Kidney (tissue), 22 donors: ENCODE results near the gene ADGRG2. TPM values are rescaled to one million over a fixed set of nuclear protein-coding genes. Genes with fewer than 3 reads are reported as not detected.
A peak's percentile ranks its signal among the peaks of the same experiment; 100 is the strongest.

Experiments used
- DNase-seq, 5 donors: peaks; one replicate each; pipeline ENCODE4 v3.0.0-alpha.2; 2013 to 2020
- FAIRE-seq: peaks from 2 replicates; lab custom pipeline; 2012; peaks lifted over from hg19 to GRCh38; lab: Jason Lieb, UNC
- H3K27ac ChIP-seq, 2 donors: one replicate each; pipeline ENCODE4 v1.7.0; 2013; ENCODE audit warnings: low read depth in 2 of 2, low read length in 2 of 2, inconsistent platforms in 1 of 2
- H3K27me3 ChIP-seq: one replicate; pipeline ENCODE4 v1.7.1; 2013; ENCODE audit warnings: low read length, inconsistent platforms; ENCODE audit not compliant: control insufficient read depth, insufficient read depth
- H3K36me3 ChIP-seq, 3 donors: one replicate each; pipeline versions ENCODE4 v1.7.0 to v1.7.1; 2013; ENCODE audit warnings: low read length in 3 of 3, control low read depth in 1 of 3, inconsistent platforms in 1 of 3; ENCODE audit not compliant: insufficient read depth in 3 of 3, control insufficient read depth in 2 of 3
- H3K4me1 ChIP-seq, 3 donors: one replicate each; pipeline versions ENCODE4 v1.7.0 to v1.7.1; 2013; ENCODE audit warnings: low read length in 3 of 3, inconsistent platforms in 1 of 3, low read depth in 1 of 3; ENCODE audit not compliant: control insufficient read depth in 2 of 3, insufficient read depth in 2 of 3
- H3K4me3 ChIP-seq, 3 donors: one replicate each; pipeline versions ENCODE4 v1.7.0 to v1.8.1; 2013; ENCODE audit warnings: low read length in 3 of 3, control low read depth in 1 of 3, inconsistent platforms in 1 of 3
- H3K9ac ChIP-seq, 3 donors: one replicate each; pipeline versions ENCODE4 v1.7.0 to v1.7.1; 2013; ENCODE audit warnings: low read length in 3 of 3, control low read depth in 1 of 3, inconsistent platforms in 1 of 3
- H3K9me3 ChIP-seq, 3 donors: one replicate each; pipeline versions ENCODE4 v1.7.0 to v1.7.1; 2013; ENCODE audit warnings: low read length in 3 of 3, control low read depth in 1 of 3, inconsistent platforms in 1 of 3; ENCODE audit not compliant: control insufficient read depth in 2 of 3, insufficient read depth in 1 of 3
- CTCF ChIP-seq: IDR thresholded peaks from 3 replicates; pipeline ENCODE4 v1.5.1; 2012; ENCODE audit warnings: mild to moderate bottlenecking, moderate library complexity, borderline replicate concordance; ENCODE audit not compliant: insufficient read depth; ENCODE audit errors: extremely low read depth
- intact Hi-C: fragments of 100-400 bp; cut with DNase I; formaldehyde crosslinking; loops from one replicate; pipeline ENCODE4 v1.11.1; 2022
- long read RNA-seq, 10 donors: library from polyadenylated mRNA in 1 of 10; unstranded in 1 of 10; transcript quantifications; one replicate each; pipeline ENCODE4 v2.0.0 and lab custom pipeline, GENCODE V29; 2021 to 2026
- polyA plus RNA-seq: library from polyadenylated mRNA; stranded (reverse); fragments of 350-450 nt; fragmentation: Illumina TruSeq; extraction: RNeasy Lipid Tissue Mini Kit (QIAGEN cat#74804); gene quantifications from one replicate; pipeline ENCODE4 v1.2.3, GENCODE V29; 2014; ENCODE audit warnings: low read depth, low replicate concordance; ENCODE audit not compliant: insufficient read depth
- total RNA-seq: library from RNA; stranded (reverse); fragmentation: NEBNext Ultra II Directional; extraction: Animal tissue kit (Norgen Biotek cat#: 25700); gene quantifications from one replicate; pipeline ENCODE4 v1.2.1, GENCODE V29; 2021
- donor health status: control.
- donor health status: control.
- donor health status: control.
- donor health status: control.
- donor health status: control.
- donor health status: DM: yes; HTN: yes; CAD: no.
- donor health status: Normal renal cell carcinoma (clear cell type).

Gene ADGRG2
- 1.2 TPM for total RNA-seq
- not detected for polyA plus RNA-seq
- long read RNA-seq, donor 1, full-length matches to known transcripts, result 1 of 1 reads
- long read RNA-seq, donor 1, partial matches to known transcripts, result 0 of 1 reads
- long read RNA-seq, donor 1, other reads (novel, unspliced or antisense), result 0 of 1 reads
- long read RNA-seq, donor 2, result 0 reads
- long read RNA-seq, donor 3, result 0 reads
- long read RNA-seq, donor 4, full-length matches to known transcripts, result 1 of 1 reads
- long read RNA-seq, donor 4, partial matches to known transcripts, result 0 of 1 reads
- long read RNA-seq, donor 4, other reads (novel, unspliced or antisense), result 0 of 1 reads
- long read RNA-seq, donor 5, result 0 reads
- long read RNA-seq, donor 6, result 0 reads
- long read RNA-seq, donor 7, partial matches to known transcripts, result 2 of 5 reads
- long read RNA-seq, donor 7, other reads (novel, unspliced or antisense), result 3 of 5 reads
- long read RNA-seq, donor 8, result 0 reads
- long read RNA-seq, donor 9, result 0 reads
- long read RNA-seq, donor 10, result 0 reads

- DNase-seq (peak; percentile 35 to 74 (median 52)), FAIRE-seq (no peak)
- Histone ChIP-seq H3K4me1 (no peaks in the 10 kb centered on the region), H3K9ac (no peak within 1 kb of the TSS), H3K36me3 (no peaks in the 10 kb centered on the region), H3K9me3 (no peaks in the 10 kb centered on the region), H3K27ac (no peak within 1 kb of the TSS), H3K27me3 (peaks cover 19% of the 10 kb centered on the region), H3K4me3 (no peak within 1 kb of the TSS)
- TF ChIP-seq CTCF, result no peak
- intact Hi-C loops, result no loop called here
Observed at GRCh38 chrX:19121898-19122640, at the start of gene ADGRG2. Gene ADGRG2 (minus strand): TSS chrX:19122468. CDS start chrX:19068834, 53,634 bp downstream.

GRCh38 chrX:19168609-19169008 lies 46.3 kb upstream of the ADGRG2 start:
- no peak for DNase-seq
- intact Hi-C loops, result no loop called here
- Histone ChIP-seq H3K4me1 (no peaks in the 10 kb centered on the region), H3K27me3 (no peaks in the 10 kb centered on the region), H3K9ac (no peak overlapping the region), H3K4me3 (no peak overlapping the region), H3K9me3 (peaks cover 0 to 2% (median 0%) of the 10 kb centered on the region in 3 donors), H3K36me3 (no peaks in the 10 kb centered on the region), H3K27ac (no peak overlapping the region)
- FAIRE-seq, result no peak
- no peak for TF ChIP-seq CTCF

GRCh38 chrX:19162851-19163250 lies 40.6 kb upstream of the ADGRG2 start:
- no peak for TF ChIP-seq CTCF
- intact Hi-C loops, result no loop called here
- H3K9ac ChIP-seq, result no peak overlapping the region

More at GRCh38 chrX:19162851-19163250, 40.6 kb upstream of the ADGRG2 start:
- no peak overlapping the region for H3K27ac ChIP-seq
- H3K9me3 ChIP-seq, result no peaks in the 10 kb centered on the region
- H3K27me3 ChIP-seq, result no peaks in the 10 kb centered on the region
- FAIRE-seq (no peak), DNase-seq (no peak)
- H3K4me3 ChIP-seq, result no peak overlapping the region
- no peaks in the 10 kb centered on the region for H3K4me1 ChIP-seq
- H3K36me3 ChIP-seq, result no peaks in the 10 kb centered on the region
